CD4-positive, CD25-positive, alpha-beta regulatory T cell (primary cell): ENCODE data around the gene MYO19. TPM values are rescaled to one million over a fixed set of nuclear protein-coding genes. Genes with fewer than 3 reads are reported as not detected.
A peak's percentile ranks its signal among the peaks of the same experiment; 100 is the strongest.

Source experiments
- ATAC-seq, 2 donors: fragments of 150-1000 bp; cut with Tn5 transposase; one replicate each; pipeline ENCODE4 v1.10.0; 2021; ENCODE audit warnings: low read depth in 2 of 2, moderate number of reproducible peaks in 2 of 2, moderate library complexity in 1 of 2
- DNase-seq, 3 donors: peaks; one replicate each; pipeline versions ENCODE4 v3.0.0 to v3.0.0-alpha.2; 2012 to 2022; ENCODE audit warnings: mixed read lengths in 1 of 3
- H3K27ac ChIP-seq: one replicate; pipeline ENCODE4 v1.7.0; 2013; ENCODE audit warnings: mild to moderate bottlenecking, low read length; ENCODE audit not compliant: insufficient read depth, poor library complexity, severe bottlenecking
- H3K27me3 ChIP-seq: one replicate; pipeline ENCODE4 v1.7.0; 2013; ENCODE audit warnings: low read length; ENCODE audit not compliant: control insufficient read depth, insufficient read depth
- H3K36me3 ChIP-seq: one replicate; pipeline ENCODE4 v1.7.0; 2013; ENCODE audit warnings: mild to moderate bottlenecking, low read length, moderate library complexity; ENCODE audit not compliant: control insufficient read depth, insufficient read depth
- H3K4me1 ChIP-seq: 2 replicates; pipeline ENCODE4 v1.7.0; 2013; ENCODE audit warnings: mild to moderate bottlenecking, low read length; ENCODE audit not compliant: insufficient read depth, control insufficient read depth, poor library complexity, severe bottlenecking
- H3K4me3 ChIP-seq: one replicate; pipeline ENCODE4 v1.7.0; 2013; ENCODE audit warnings: low read depth, mild to moderate bottlenecking, low read length, moderate library complexity
- H3K9me3 ChIP-seq, 2 experiments: 1 replicate in 1 of 2; 2 replicates in 1 of 2; pipeline ENCODE4 v1.7.0; 2013; ENCODE audit warnings: low read length in 2 of 2, mild to moderate bottlenecking in 1 of 2, moderate library complexity in 1 of 2; ENCODE audit not compliant: control insufficient read depth in 2 of 2
- H3K27ac Mint-ChIP-seq, 3 donors: one replicate each; pipeline ENCODE4 v1.8.0; 2020 to 2022; ENCODE audit warnings: mild to moderate bottlenecking in 3 of 3, mixed read lengths in 3 of 3, moderate library complexity in 2 of 3
- H3K27me3 Mint-ChIP-seq: one replicate; pipeline ENCODE4 v1.8.0; 2022; ENCODE audit warnings: mild to moderate bottlenecking, mixed read lengths
- H3K36me3 Mint-ChIP-seq: one replicate; pipeline ENCODE4 v1.8.0; 2020; ENCODE audit warnings: mixed read lengths
- H3K4me1 Mint-ChIP-seq, 4 donors: one replicate each; pipeline ENCODE4 v1.8.0; 2020 to 2022; ENCODE audit warnings: mixed read lengths in 4 of 4, mild to moderate bottlenecking in 1 of 4
- H3K4me3 Mint-ChIP-seq, 4 donors: one replicate each; pipeline ENCODE4 v1.8.0; 2020 to 2022; ENCODE audit warnings: mild to moderate bottlenecking in 4 of 4, mixed read lengths in 4 of 4, moderate library complexity in 3 of 4
- H3K9me3 Mint-ChIP-seq, 7 donors: one replicate each; pipeline ENCODE4 v1.8.0; 2020 to 2022; ENCODE audit warnings: mixed read lengths in 7 of 7, mild to moderate bottlenecking in 3 of 7, moderate library complexity in 2 of 7
- polyA plus RNA-seq, 4 donors: library from polyadenylated mRNA; unstranded; fragments of 300-500 nt; fragmentation: Illumina TruSeq; gene quantifications; one replicate each; pipeline ENCODE4 v1.2.3, GENCODE V29; 2021
- total RNA-seq: library from RNA; stranded (reverse); gene quantifications from one replicate; pipeline ENCODE4 v1.2.3, GENCODE V29; 2022

The MYO19 gene
- total and polyA plus RNA-seq, 5 donors from 2014 or later = 4.8 to 86.1 (median 6.0) TPM

- no peak overlapping the region for H3K27ac ChIP-seq
- no peak overlapping the region for H3K4me3 ChIP-seq
- H3K9me3 ChIP-seq = no peaks in the 10 kb centered on the region
- peaks cover 27% of the 10 kb centered on the region for H3K36me3 ChIP-seq
- Mint-ChIP-seq H3K4me1 (peaks cover 0 to 5% (median 1%) of the 10 kb centered on the region in 4 donors), H3K36me3 (peaks cover 21% of the 10 kb centered on the region), H3K27me3 (no peaks in the 10 kb centered on the region), H3K4me3 (no peak overlapping the region), H3K27ac (no peak overlapping the region), H3K9me3 (no peaks in the 10 kb centered on the region)
- ATAC-seq (no peak), DNase-seq (no peak)
- no peaks in the 10 kb centered on the region for H3K27me3 ChIP-seq
- H3K4me1 ChIP-seq = no peaks in the 10 kb centered on the region
Observed at GRCh38 chr17:36504156-36504545, 30.5 kb downstream of the MYO19 start.

DNA sequence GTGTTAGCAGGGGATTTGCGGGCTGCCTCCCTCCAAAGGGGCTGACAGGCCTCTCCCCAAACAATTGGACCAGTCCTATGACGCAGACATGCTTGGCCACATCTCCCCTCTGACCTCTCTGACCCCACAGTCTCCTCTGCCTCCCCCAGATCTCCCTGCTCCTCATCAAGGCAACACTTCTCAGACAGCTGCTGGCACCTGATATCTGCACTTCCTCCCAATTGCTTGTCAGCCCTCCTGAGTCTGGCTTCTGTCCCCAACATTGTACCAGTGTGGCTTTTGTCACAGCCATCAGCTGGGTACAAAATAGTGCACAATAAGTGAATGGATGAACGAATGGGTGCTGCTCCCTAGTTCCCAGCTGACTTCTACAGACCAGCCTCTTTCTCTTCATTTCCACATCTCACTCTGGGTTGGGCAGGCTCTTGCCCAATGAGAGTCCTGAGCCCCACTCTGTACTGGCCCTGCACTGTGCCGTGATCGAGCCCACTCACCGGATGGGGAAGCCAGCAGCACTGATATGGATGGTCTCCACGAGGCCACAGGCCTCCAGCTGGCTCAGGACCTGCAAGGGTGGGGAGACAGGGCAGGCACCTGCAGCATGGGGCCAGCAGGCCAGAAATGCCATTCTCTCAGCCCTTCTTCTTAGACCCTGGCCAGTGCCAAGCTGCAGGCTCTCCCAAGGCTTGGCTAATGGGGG is 31.1 kb downstream of the MYO19 start:
- no peak for ATAC-seq
- no peak for DNase-seq
- Histone ChIP-seq H3K27ac (no peak overlapping the region), H3K9me3 (no peaks in the 10 kb centered on the region), H3K4me3 (no peak overlapping the region), H3K27me3 (no peaks in the 10 kb centered on the region), H3K36me3 (peaks cover 32% of the 10 kb centered on the region), H3K4me1 (no peaks in the 10 kb centered on the region)
- peak overlapping the region in 1 of 4 donors; percentile 51 for H3K4me3 Mint-ChIP-seq
- H3K4me1 Mint-ChIP-seq = peaks cover 0 to 5% (median 1%) of the 10 kb centered on the region in 4 donors
- peaks cover 20% of the 10 kb centered on the region for H3K36me3 Mint-ChIP-seq
- H3K9me3 Mint-ChIP-seq = no peaks in the 10 kb centered on the region
- no peaks in the 10 kb centered on the region for H3K27me3 Mint-ChIP-seq
- peak overlapping the region; percentile 52 to 60 (median 59) for H3K27ac Mint-ChIP-seq

GRCh38 chr17:36501963-36502362 is 32.7 kb downstream of the MYO19 start:
- ATAC-seq = no peak
- DNase-seq = no peak
- peaks cover 43% of the 10 kb centered on the region for H3K36me3 ChIP-seq

DNA sequence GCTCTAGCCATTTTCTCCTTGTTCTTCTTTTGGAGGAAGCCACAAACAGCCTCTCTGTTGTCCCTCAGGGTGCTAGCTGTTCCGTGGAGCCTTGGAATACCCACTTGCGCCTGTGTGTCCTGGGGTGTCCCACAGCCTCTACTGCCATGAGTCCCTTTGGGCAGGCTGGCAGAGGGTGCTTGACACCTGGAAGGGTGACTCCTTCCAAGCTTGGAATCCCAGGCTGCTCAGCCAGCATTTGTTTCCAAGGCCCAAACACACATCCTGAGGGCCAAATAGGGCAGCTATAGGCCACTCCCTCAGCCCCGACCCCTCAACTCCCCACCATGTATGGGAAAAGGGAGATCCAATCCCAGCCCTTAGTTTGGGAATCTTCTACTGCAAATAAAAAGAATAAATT is 33.3 kb downstream of the MYO19 start:
- ATAC-seq (no peak), DNase-seq (no peak)
- Histone ChIP-seq H3K9me3 (no peaks in the 10 kb centered on the region), H3K27me3 (no peaks in the 10 kb centered on the region), H3K27ac (no peak overlapping the region), H3K4me3 (no peak overlapping the region), H3K36me3 (peaks cover 44% of the 10 kb centered on the region), H3K4me1 (no peaks in the 10 kb centered on the region)
- H3K9me3 Mint-ChIP-seq = no peaks in the 10 kb centered on the region
- H3K27me3 Mint-ChIP-seq = no peaks in the 10 kb centered on the region
- H3K4me3 Mint-ChIP-seq = no peak overlapping the region
- H3K4me1 Mint-ChIP-seq = peaks cover 0 to 5% (median 2%) of the 10 kb centered on the region in 4 donors
- peaks cover 20% of the 10 kb centered on the region for H3K36me3 Mint-ChIP-seq
- no peak overlapping the region for H3K27ac Mint-ChIP-seq

More at GRCh38 chr17:36501963-36502362, 32.7 kb downstream of the MYO19 start:
- Mint-ChIP-seq H3K27ac (peak overlapping the region in 2 of 3 donors; percentile 11 to 23), H3K27me3 (no peaks in the 10 kb centered on the region), H3K4me3 (no peak overlapping the region), H3K9me3 (no peaks in the 10 kb centered on the region), H3K36me3 (peaks cover 20% of the 10 kb centered on the region), H3K4me1 (peaks cover 0 to 5% (median 1%) of the 10 kb centered on the region in 4 donors)
- Histone ChIP-seq H3K4me3 (no peak overlapping the region), H3K9me3 (no peaks in the 10 kb centered on the region), H3K27ac (no peak overlapping the region), H3K27me3 (no peaks in the 10 kb centered on the region), H3K4me1 (no peaks in the 10 kb centered on the region)

- no peak for DNase-seq
- Histone ChIP-seq H3K27me3 (no peaks in the 10 kb centered on the region), H3K4me3 (no peak overlapping the region), H3K27ac (no peak overlapping the region), H3K4me1 (no peaks in the 10 kb centered on the region), H3K9me3 (no peaks in the 10 kb centered on the region), H3K36me3 (peaks cover 48% of the 10 kb centered on the region)
- Mint-ChIP-seq H3K27ac (no peak overlapping the region), H3K27me3 (no peaks in the 10 kb centered on the region), H3K4me1 (peaks cover 0 to 5% (median 2%) of the 10 kb centered on the region in 4 donors), H3K36me3 (peaks cover 15% of the 10 kb centered on the region), H3K4me3 (no peak overlapping the region), H3K9me3 (no peaks in the 10 kb centered on the region)
- no peak for ATAC-seq
Observed at GRCh38 chr17:36500745-36501225, 33.9 kb downstream of the MYO19 start.

GRCh38 chr17:36498560-36499300 is 35.9 kb downstream of the MYO19 start:
- Mint-ChIP-seq H3K36me3 (peaks cover 22% of the 10 kb centered on the region), H3K27me3 (no peaks in the 10 kb centered on the region), H3K9me3 (no peaks in the 10 kb centered on the region), H3K27ac (peak overlapping the region in 1 of 3 donors; percentile 14), H3K4me1 (peaks cover 0 to 5% (median 3%) of the 10 kb centered on the region in 4 donors), H3K4me3 (no peak overlapping the region)
- no peaks in the 10 kb centered on the region for H3K4me1 ChIP-seq
- no peak overlapping the region for H3K27ac ChIP-seq
- H3K9me3 ChIP-seq = no peaks in the 10 kb centered on the region
- no peaks in the 10 kb centered on the region for H3K27me3 ChIP-seq
- ATAC-seq = no peak
- peaks cover 53% of the 10 kb centered on the region for H3K36me3 ChIP-seq
- DNase-seq = no peak
- no peak overlapping the region for H3K4me3 ChIP-seq

DNA sequence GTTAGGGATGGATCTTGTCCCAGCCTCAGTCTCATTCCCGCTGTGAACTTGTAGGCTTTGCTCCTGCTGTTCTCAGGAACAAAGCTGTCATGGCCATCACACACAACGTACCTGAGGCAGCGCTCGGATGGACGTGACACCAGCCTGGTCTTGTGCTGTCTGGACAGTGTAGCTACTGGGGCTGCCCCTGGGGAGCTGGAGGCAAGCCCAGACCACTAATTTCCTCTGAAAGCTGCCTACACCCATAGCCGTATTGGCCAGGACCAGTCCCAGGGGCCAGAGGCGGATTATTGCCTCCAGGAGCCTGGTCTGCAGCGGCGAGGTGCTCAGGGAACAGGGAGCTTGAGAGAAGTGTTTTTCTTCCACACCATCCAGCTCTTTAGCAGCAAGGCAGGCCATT is 36.5 kb downstream of the MYO19 start:
- H3K27ac Mint-ChIP-seq = no peak overlapping the region
- DNase-seq (no peak), ATAC-seq (no peak)
- Histone ChIP-seq H3K36me3 (peaks cover 59% of the 10 kb centered on the region), H3K9me3 (no peaks in the 10 kb centered on the region), H3K27me3 (no peaks in the 10 kb centered on the region), H3K27ac (no peak overlapping the region), H3K4me3 (no peak overlapping the region), H3K4me1 (no peaks in the 10 kb centered on the region)
- H3K27me3 Mint-ChIP-seq = no peaks in the 10 kb centered on the region
- H3K4me3 Mint-ChIP-seq = no peak overlapping the region
- H3K36me3 Mint-ChIP-seq = peaks cover 19% of the 10 kb centered on the region
- H3K4me1 Mint-ChIP-seq = peaks cover 0 to 5% (median 4%) of the 10 kb centered on the region in 4 donors
- H3K9me3 Mint-ChIP-seq = no peaks in the 10 kb centered on the region
